ENCODE results near the gene VAMP8. TPM values are rescaled to one million over a fixed set of nuclear protein-coding genes. Genes with fewer than 3 reads are reported as not detected.

VAMP8 gene
- total RNA-seq, 2 donors from 2014 or later = 39.6 to 111 TPM

DNA sequence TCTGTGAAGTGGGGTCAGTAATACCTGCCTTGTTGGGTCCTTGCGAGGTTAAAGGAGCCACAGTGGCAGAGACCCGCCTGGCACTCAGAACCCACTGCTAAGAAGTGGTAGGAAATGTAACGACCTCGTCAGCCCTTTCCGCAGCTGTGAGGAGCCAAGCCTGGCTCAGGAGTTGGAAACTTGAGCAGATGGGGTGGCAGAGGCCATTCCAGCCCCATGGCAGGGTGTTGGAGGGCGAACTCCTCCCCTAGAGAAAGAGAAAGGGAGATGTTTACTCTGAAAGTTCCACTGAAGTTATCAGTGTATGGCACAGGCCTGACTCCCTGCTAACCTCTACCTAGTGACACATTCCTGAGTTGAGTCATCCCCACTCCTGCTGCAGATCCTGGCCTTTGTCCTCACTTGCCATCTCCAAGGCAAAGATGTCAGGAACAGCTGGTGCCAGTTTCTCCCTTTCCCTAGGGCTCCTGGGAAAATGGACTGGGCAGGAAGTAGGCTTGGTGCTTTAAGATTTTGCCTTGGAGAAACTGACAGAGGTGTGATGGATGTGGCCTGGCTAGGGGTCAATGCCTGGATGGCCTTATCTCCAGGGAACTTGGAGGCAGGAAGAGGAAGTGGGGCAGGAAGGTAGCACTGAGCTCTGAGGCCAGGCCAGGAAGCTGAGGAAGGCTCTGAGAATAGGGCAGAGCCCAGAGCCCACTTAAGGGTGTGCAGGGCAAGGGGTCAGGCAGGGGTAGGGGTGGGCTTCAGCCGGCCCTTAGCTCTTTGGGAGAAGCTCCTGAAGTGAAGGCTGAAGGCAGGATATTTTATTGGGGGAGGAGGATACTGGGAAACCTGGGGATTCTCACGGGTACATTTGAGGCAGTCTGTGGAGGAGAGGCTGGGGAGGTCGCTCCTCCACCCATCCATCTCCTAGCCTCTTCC is 7.7 kb downstream of the VAMP8 start:
- H3K4me3 ChIP-seq = no peak overlapping the region
- peak; percentile 89 for ATAC-seq
- H3K27me3 ChIP-seq = no peaks in the 10 kb centered on the region
- peak in 2 of 3 donors; percentile 8 to 46 for TF ChIP-seq POLR2A (IDR thresholded peaks at IDR 0.05)
- TF ChIP-seq, protein P1, sequence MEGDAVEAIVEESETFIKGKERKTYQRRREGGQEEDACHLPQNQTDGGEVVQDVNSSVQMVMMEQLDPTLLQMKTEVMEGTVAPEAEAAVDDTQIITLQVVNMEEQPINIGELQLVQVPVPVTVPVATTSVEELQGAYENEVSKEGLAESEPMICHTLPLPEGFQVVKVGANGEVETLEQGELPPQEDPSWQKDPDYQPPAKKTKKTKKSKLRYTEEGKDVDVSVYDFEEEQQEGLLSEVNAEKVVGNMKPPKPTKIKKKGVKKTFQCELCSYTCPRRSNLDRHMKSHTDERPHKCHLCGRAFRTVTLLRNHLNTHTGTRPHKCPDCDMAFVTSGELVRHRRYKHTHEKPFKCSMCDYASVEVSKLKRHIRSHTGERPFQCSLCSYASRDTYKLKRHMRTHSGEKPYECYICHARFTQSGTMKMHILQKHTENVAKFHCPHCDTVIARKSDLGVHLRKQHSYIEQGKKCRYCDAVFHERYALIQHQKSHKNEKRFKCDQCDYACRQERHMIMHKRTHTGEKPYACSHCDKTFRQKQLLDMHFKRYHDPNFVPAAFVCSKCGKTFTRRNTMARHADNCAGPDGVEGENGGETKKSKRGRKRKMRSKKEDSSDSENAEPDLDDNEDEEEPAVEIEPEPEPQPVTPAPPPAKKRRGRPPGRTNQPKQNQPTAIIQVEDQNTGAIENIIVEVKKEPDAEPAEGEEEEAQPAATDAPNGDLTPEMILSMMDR (IDR thresholded peaks at IDR 0.05) = no peak
- peaks cover 0 to 4% of the 10 kb centered on the region in 2 donors for H3K36me3 ChIP-seq (replicated peaks in 1 of 2; ENCODE audit: insufficient read depth in 1 of 2, low read depth in 2 of 2)
- H3K9me3 ChIP-seq = no peaks in the 10 kb centered on the region
- WGBS, 2 donors = 33 to 40% methylated on average over 7 to 9 of the region's 9 CpGs
- H3K4me1 ChIP-seq = peaks cover 52% of the 10 kb centered on the region
- H3K27ac ChIP-seq = peak overlapping the region; percentile 73 to 88 (median 78)
- peak; percentile 72 to 90 (median 80) for DNase-seq
- intact Hi-C loops (cut with DNase I) = no loop called here

DNA sequence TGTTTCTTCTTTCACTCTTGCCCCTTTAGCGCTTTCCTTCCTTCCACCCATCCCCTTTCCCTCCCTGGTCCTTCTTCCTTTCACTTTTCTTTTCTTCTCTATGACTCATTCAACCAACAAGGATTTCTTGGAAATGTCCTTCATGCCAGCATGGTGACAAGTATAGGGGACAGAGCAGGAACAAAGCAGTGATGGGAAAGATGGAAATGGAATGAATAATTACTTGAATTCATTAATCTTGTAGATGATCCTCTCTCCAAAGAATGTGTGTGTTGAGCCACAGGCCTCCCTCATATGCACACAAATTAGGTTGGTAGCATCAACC is 8.4 kb downstream of the VAMP8 start:
- H3K4me1 ChIP-seq = peaks cover 55% of the 10 kb centered on the region
- ATAC-seq = peak; percentile 33

DNA sequence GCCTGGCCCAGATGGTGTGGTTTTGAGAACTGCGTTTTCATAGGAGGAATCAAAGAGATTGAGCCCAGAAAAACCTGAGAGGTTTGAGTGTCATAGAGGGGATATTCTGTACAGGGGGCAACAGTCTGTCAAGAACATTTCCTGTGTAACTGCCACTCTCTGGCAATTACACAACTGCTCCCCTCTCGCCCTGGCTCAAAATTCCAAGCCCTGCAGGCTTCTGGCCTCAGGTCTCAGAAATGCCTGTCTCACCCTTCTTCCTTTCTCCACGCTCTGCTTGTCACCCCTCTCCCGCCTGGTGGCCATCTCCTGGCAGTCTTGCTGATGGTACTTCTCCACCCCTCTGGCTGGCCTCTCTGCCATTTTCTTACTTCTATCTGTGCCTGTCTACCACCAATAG is 10.8 kb downstream of the VAMP8 start:
- peaks cover 73% of the 10 kb centered on the region for H3K4me1 ChIP-seq
- intact Hi-C loops (cut with DNase I) = no loop called here
- no peak overlapping the region for H3K4me3 ChIP-seq
- H3K27ac ChIP-seq = peak overlapping the region in 2 of 4 donors; percentile 49 to 79
- DNase-seq = no peak
- H3K27me3 ChIP-seq = no peaks in the 10 kb centered on the region
- no peak for TF ChIP-seq POLR2A (IDR thresholded peaks at IDR 0.05)
- TF ChIP-seq, protein P1 (IDR thresholded peaks at IDR 0.05) = no peak
- H3K9me3 ChIP-seq = no peaks in the 10 kb centered on the region
- ATAC-seq = no peak
- 85 to 86% methylated on average over 3 to 4 of the region's 4 CpGs for WGBS, 2 donors
- no peaks in the 10 kb centered on the region for H3K36me3 ChIP-seq (replicated peaks in 1 of 2; ENCODE audit: insufficient read depth in 1 of 2, low read depth in 2 of 2)

More for the DNA sequence above, 8.4 kb downstream of the VAMP8 start:
- H3K36me3 ChIP-seq (replicated peaks in 1 of 2; ENCODE audit: insufficient read depth in 1 of 2, low read depth in 2 of 2) = peaks cover 0 to 4% of the 10 kb centered on the region in 2 donors
- TF ChIP-seq, protein P1 (IDR thresholded peaks at IDR 0.05) = no peak
- no peak for TF ChIP-seq POLR2A (IDR thresholded peaks at IDR 0.05)
- intact Hi-C loops (cut with DNase I) = no loop called here
- no peaks in the 10 kb centered on the region for H3K27me3 ChIP-seq
- H3K9me3 ChIP-seq = no peaks in the 10 kb centered on the region
- H3K27ac ChIP-seq = peak overlapping the region; percentile 73 to 88 (median 78)
- 79 to 83% methylated on average over 1 of the region's 1 CpG for WGBS, 2 donors
- no peak overlapping the region for H3K4me3 ChIP-seq
- DNase-seq = no peak

DNA sequence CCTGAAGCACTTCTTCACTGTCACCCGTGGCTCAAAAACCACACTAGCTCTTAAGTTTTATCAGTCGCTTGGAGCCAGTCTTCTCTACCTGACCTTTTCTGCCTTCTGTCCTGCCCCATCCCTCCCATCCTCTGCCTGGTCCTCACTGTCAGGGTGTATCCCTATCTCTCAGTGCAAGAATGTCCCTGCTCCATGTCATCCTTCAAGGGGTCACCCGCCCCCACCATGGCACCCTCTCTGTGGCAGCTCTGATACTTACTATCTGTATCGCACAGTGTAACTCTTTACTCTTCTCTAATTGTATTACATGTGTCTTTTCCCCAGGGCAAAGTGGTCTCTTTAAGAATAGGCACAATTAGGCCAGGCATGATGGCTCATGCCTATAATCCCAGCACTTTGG is 11.3 kb downstream of the VAMP8 start:
- H3K9me3 ChIP-seq = no peaks in the 10 kb centered on the region
- H3K36me3 ChIP-seq (replicated peaks in 1 of 2; ENCODE audit: insufficient read depth in 1 of 2, low read depth in 2 of 2) = no peaks in the 10 kb centered on the region
- H3K4me1 ChIP-seq = peaks cover 75% of the 10 kb centered on the region
- ATAC-seq (no peak), DNase-seq (no peak)
- WGBS, 2 donors = 74 to 83% methylated on average over 4 of the region's 4 CpGs
- H3K27me3 ChIP-seq = no peaks in the 10 kb centered on the region
- no peak for TF ChIP-seq POLR2A (IDR thresholded peaks at IDR 0.05)
- TF ChIP-seq, protein P1 (IDR thresholded peaks at IDR 0.05) = no peak
- intact Hi-C loops (cut with DNase I) = no loop called here
- H3K27ac ChIP-seq = peak overlapping the region in 2 of 4 donors; percentile 30 to 79
- no peak overlapping the region for H3K4me3 ChIP-seq
